Brain microvascular endothelial cell (primary cell): Measurements from ENCODE around the gene ZNF837.

Experiments used
- DNase-seq: peaks from one replicate; pipeline ENCODE4 v3.0.0-alpha.2; 2020
- H3K27ac ChIP-seq: fragments of 250-450 bp; sonication (Bioruptor Pico); 2 replicates; pipeline ENCODE4 v1.5.1; 2020; ENCODE audit warnings: mild to moderate bottlenecking, moderate library complexity
- H3K27me3 ChIP-seq: fragments of 250-450 bp; sonication (Bioruptor Pico); replicated peaks from 2 replicates; pipeline ENCODE4 v1.5.1; 2020; ENCODE audit warnings: mild to moderate bottlenecking
- H3K36me3 ChIP-seq: fragments of 250-450 bp; sonication (Bioruptor Pico); replicated peaks from 2 replicates; pipeline ENCODE4 v1.5.1; 2020; ENCODE audit warnings: mild to moderate bottlenecking
- H3K4me3 ChIP-seq: 2 replicates; pipeline ENCODE4 v1.5.1; 2011; ENCODE audit warnings: low read depth, mild to moderate bottlenecking, control low read depth, low read length, moderate library complexity
- in situ Hi-C: cut with HindIII; loops from 2 replicates; pipeline ENCODE4 v1.10.0; 2017; ENCODE audit warnings: low sequenced_read_pairs, low pct_ligation_motif_present
- TF ChIP-seq, protein P1 (sequence below): IDR thresholded peaks from 2 replicates; pipeline ENCODE4 v1.5.1; 2011; ENCODE audit warnings: low read depth, mild to moderate bottlenecking, moderate library complexity, low read length, control low read depth, inconsistent platforms; ENCODE audit errors: missing control alignments

ZNF837 gene

DNA sequence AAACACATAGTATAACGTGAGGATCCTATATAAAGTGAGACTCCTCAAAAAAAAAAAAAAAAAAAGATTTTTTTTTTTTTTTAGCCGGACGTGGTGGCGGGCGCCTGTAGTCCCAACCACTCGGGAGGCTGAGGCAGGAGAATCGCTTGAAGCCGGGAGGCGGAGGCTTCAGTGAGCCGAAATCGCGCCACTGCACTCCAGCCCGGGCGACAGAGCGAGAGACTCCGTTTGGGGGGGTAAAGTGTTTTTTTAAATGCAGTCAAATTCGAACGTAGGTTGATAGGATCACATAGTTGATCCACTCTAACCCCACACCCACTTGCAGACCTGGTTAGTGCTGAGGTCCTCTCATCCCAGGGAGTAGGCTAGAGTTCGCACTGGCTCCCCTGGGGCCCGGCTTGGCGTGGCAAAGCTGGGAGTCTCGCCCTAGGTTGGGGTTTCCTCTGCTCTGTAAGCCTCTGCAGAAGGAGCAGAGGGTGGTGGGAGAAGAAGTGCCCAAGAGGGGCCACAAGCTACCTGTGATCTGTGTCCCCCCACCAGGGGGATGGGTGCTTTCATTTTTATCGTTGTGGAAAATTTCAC, 21.1 kb upstream of the ZNF837 start:
- no peak overlapping the region for H3K27ac ChIP-seq
- TF ChIP-seq, protein P1, sequence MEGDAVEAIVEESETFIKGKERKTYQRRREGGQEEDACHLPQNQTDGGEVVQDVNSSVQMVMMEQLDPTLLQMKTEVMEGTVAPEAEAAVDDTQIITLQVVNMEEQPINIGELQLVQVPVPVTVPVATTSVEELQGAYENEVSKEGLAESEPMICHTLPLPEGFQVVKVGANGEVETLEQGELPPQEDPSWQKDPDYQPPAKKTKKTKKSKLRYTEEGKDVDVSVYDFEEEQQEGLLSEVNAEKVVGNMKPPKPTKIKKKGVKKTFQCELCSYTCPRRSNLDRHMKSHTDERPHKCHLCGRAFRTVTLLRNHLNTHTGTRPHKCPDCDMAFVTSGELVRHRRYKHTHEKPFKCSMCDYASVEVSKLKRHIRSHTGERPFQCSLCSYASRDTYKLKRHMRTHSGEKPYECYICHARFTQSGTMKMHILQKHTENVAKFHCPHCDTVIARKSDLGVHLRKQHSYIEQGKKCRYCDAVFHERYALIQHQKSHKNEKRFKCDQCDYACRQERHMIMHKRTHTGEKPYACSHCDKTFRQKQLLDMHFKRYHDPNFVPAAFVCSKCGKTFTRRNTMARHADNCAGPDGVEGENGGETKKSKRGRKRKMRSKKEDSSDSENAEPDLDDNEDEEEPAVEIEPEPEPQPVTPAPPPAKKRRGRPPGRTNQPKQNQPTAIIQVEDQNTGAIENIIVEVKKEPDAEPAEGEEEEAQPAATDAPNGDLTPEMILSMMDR, result no peak
- H3K4me3 ChIP-seq, result peak overlapping the region; percentile 75
- in situ Hi-C loops, result no loop called here
- no peak for DNase-seq
- H3K36me3 ChIP-seq, result no peaks in the 10 kb centered on the region
- H3K27me3 ChIP-seq, result no peaks in the 10 kb centered on the region

- peak; percentile 99 for DNase-seq
- H3K4me3 ChIP-seq, result peak overlapping the region; percentile 75
- H3K27me3 ChIP-seq, result no peaks in the 10 kb centered on the region
- peak overlapping the region; percentile 36 for H3K27ac ChIP-seq
- TF ChIP-seq, protein P1, result no peak
- in situ Hi-C loops, result no loop called here
- no peaks in the 10 kb centered on the region for H3K36me3 ChIP-seq
Measured at GRCh38 chr19:58400916-58401839, 20.3 kb upstream of the ZNF837 start.

- in situ Hi-C loops, result no loop called here
- Histone ChIP-seq H3K4me3 (peak overlapping the region; percentile 60), H3K36me3 (peaks cover 1% of the 10 kb centered on the region), H3K27ac (no peak overlapping the region), H3K27me3 (no peaks in the 10 kb centered on the region)
- TF ChIP-seq, protein P1, result no peak
- no peak for DNase-seq
Measured at GRCh38 chr19:58400316-58400915, 19.6 kb upstream of the ZNF837 start.

DNA sequence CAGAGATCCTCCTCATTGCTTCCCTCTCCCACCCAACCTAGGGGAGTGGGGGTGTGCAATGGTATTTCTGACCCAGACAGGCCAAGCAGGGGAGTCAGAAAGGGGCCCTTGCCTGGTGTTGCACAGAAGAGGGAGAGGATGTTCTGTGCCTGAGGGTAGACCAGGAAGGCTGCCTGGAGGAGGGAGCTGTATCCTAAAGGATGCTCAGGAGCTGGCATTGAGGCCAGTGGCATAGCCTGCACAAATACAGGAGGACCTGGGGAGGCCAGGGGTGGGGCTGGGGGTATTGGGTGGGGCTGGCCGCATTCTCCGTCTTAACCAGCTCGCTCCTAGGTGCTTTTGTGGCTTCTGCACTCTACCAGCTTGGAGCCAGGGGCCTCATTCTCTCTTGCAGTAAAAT, 19.1 kb upstream of the ZNF837 start:
- TF ChIP-seq, protein P1, result no peak
- in situ Hi-C loops, result no loop called here
- H3K27ac ChIP-seq, result no peak overlapping the region
- H3K36me3 ChIP-seq, result peaks cover 6% of the 10 kb centered on the region
- no peaks in the 10 kb centered on the region for H3K27me3 ChIP-seq
- H3K4me3 ChIP-seq, result no peak overlapping the region
- no peak for DNase-seq

- H3K4me3 ChIP-seq, result no peak overlapping the region
- H3K36me3 ChIP-seq, result peaks cover 19% of the 10 kb centered on the region
- in situ Hi-C loops, result no loop called here
- no peaks in the 10 kb centered on the region for H3K27me3 ChIP-seq
- TF ChIP-seq, protein P1, result no peak
- no peak for DNase-seq
- no peak overlapping the region for H3K27ac ChIP-seq
Measured at GRCh38 chr19:58398545-58398944, 17.7 kb upstream of the ZNF837 start.
